Natural killer cell (primary cell): ENCODE results near the gene SMIM30. TPM values are rescaled to one million over a fixed set of nuclear protein-coding genes. Genes with fewer than 3 reads are reported as not detected.

Experiments
- ATAC-seq, 3 donors: fragments of 150-1000 bp in 2 of 3; fragments of 200-7000 bp in 1 of 3; cut with Tn5 transposase; 1 replicate in 1 of 3; 2 replicates in 2 of 3; pipeline ENCODE4 v1.10.0; 2021; ENCODE audit warnings: mild to moderate bottlenecking in 2 of 3, moderate library complexity in 2 of 3
- DNase-seq, 2 donors: peaks; one replicate each; pipeline versions ENCODE4 v3.0.0 to v3.0.0-alpha.2; 2013 to 2021; ENCODE audit warnings: mixed read lengths in 1 of 2
- H3K27ac ChIP-seq: one replicate; pipeline ENCODE4 v1.5.1; 2013; ENCODE audit warnings: mild to moderate bottlenecking, low read length
- H3K27me3 ChIP-seq: one replicate; pipeline ENCODE4 v1.6.1; 2013; ENCODE audit warnings: low read length; ENCODE audit not compliant: control insufficient read depth, insufficient read depth
- H3K36me3 ChIP-seq: one replicate; pipeline ENCODE4 v1.6.1; 2013; ENCODE audit warnings: low read length; ENCODE audit not compliant: control insufficient read depth, insufficient read depth
- H3K4me1 ChIP-seq: one replicate; pipeline ENCODE4 v1.6.1; 2013; ENCODE audit warnings: low read length; ENCODE audit not compliant: control insufficient read depth, insufficient read depth
- H3K4me3 ChIP-seq: one replicate; pipeline ENCODE4 v1.5.1; 2013; ENCODE audit warnings: low read length
- H3K9me3 ChIP-seq: one replicate; pipeline ENCODE4 v1.6.1; 2013; ENCODE audit warnings: low read length; ENCODE audit not compliant: control insufficient read depth, insufficient read depth
- H3K27ac Mint-ChIP-seq, 2 donors: one replicate each; pipeline ENCODE4 v1.8.0; 2022; ENCODE audit warnings: mild to moderate bottlenecking in 2 of 2, mixed read lengths in 2 of 2, moderate library complexity in 1 of 2
- H3K27me3 Mint-ChIP-seq, 2 donors: one replicate each; pipeline ENCODE4 v1.8.0; 2022; ENCODE audit warnings: low read depth in 2 of 2, mixed read lengths in 2 of 2
- H3K36me3 Mint-ChIP-seq: one replicate; pipeline ENCODE4 v1.8.0; 2022; ENCODE audit warnings: mixed read lengths
- H3K4me1 Mint-ChIP-seq, 2 donors: one replicate each; pipeline ENCODE4 v1.8.0; 2022; ENCODE audit warnings: mixed read lengths in 2 of 2
- H3K4me3 Mint-ChIP-seq: one replicate; pipeline ENCODE4 v1.8.0; 2022; ENCODE audit warnings: mild to moderate bottlenecking, moderate library complexity, mixed read lengths
- H3K9me3 Mint-ChIP-seq, 2 donors: one replicate each; pipeline ENCODE4 v1.8.0; 2022; ENCODE audit warnings: mixed read lengths in 2 of 2
- WGBS: methylation state at CpG from one replicate; pipeline ENCODE4 v1.1.7; 2013; ENCODE audit warnings: missing lambda C conversion rate; ENCODE audit not compliant: insufficient coverage; 5-methylcytosine and 5-hydroxymethylcytosine counted together
- intact Hi-C: fragments of 100-400 bp; cut with micrococcal nuclease; formaldehyde crosslinking; loops from one replicate; pipeline ENCODE4 v1.14.2; 2022
- total RNA-seq, 4 donors: library from RNA; stranded (reverse); fragments of 120-200 nt in 1 of 4; gene quantifications; one replicate each; pipeline versions ENCODE4 v1.2.3 to v1.2.4, GENCODE V29; 2013 to 2022
- TF ChIP-seq, protein P1 (sequence below): fragments of 200-600 bp; IDR thresholded peaks from one replicate; pipeline ENCODE4 v1.8.0; 2022; ENCODE audit warnings: antibody characterized with exemption

SMIM30 gene
- total RNA-seq, 3 donors from 2014 or later (not counting 1 experiment from before 2014, with no cell fraction given), result 5.5 to 7.6 (median 6.6) TPM

DNA sequence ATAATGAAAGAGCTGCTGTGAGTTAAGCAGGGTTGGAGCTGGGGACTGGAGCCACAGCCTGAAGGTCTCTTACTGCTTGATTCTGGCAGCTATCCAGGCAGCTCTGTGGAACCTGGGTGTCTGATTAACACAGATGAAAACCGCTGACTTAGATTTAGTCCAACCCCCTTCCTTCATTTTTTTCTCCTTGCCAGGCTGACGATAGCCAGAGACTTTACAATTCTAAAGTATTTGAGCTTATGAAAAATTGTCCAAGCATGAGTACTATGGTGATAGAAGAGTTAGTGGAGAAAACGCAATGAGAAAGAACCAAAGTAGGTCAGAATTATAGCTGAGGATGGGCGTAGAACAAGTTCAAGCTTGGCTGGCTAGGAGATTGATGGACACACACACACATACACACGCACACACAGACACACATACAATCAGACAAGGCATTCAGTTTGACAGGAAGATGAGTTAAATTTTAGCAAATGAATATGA, 18.2 kb downstream of the SMIM30 start:
- Histone ChIP-seq H3K36me3 (no peaks in the 10 kb centered on the region), H3K4me3 (no peak overlapping the region), H3K9me3 (no peaks in the 10 kb centered on the region), H3K27me3 (no peaks in the 10 kb centered on the region), H3K4me1 (no peaks in the 10 kb centered on the region), H3K27ac (no peak overlapping the region)
- intact Hi-C loops, result no loop called here
- no peak overlapping the region for H3K4me3 Mint-ChIP-seq
- no peak overlapping the region for H3K27ac Mint-ChIP-seq
- ATAC-seq (no peak), DNase-seq (no peak)
- H3K4me1 Mint-ChIP-seq, result no peaks in the 10 kb centered on the region
- H3K9me3 Mint-ChIP-seq, result peaks cover 0 to 2% of the 10 kb centered on the region in 2 donors
- 58% methylated on average over 3 of the region's 5 CpGs for WGBS
- no peaks in the 10 kb centered on the region for H3K36me3 Mint-ChIP-seq
- TF ChIP-seq, protein P1, sequence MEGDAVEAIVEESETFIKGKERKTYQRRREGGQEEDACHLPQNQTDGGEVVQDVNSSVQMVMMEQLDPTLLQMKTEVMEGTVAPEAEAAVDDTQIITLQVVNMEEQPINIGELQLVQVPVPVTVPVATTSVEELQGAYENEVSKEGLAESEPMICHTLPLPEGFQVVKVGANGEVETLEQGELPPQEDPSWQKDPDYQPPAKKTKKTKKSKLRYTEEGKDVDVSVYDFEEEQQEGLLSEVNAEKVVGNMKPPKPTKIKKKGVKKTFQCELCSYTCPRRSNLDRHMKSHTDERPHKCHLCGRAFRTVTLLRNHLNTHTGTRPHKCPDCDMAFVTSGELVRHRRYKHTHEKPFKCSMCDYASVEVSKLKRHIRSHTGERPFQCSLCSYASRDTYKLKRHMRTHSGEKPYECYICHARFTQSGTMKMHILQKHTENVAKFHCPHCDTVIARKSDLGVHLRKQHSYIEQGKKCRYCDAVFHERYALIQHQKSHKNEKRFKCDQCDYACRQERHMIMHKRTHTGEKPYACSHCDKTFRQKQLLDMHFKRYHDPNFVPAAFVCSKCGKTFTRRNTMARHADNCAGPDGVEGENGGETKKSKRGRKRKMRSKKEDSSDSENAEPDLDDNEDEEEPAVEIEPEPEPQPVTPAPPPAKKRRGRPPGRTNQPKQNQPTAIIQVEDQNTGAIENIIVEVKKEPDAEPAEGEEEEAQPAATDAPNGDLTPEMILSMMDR, result no peak
- H3K27me3 Mint-ChIP-seq, result peaks cover 14 to 16% of the 10 kb centered on the region in 2 donors

DNA sequence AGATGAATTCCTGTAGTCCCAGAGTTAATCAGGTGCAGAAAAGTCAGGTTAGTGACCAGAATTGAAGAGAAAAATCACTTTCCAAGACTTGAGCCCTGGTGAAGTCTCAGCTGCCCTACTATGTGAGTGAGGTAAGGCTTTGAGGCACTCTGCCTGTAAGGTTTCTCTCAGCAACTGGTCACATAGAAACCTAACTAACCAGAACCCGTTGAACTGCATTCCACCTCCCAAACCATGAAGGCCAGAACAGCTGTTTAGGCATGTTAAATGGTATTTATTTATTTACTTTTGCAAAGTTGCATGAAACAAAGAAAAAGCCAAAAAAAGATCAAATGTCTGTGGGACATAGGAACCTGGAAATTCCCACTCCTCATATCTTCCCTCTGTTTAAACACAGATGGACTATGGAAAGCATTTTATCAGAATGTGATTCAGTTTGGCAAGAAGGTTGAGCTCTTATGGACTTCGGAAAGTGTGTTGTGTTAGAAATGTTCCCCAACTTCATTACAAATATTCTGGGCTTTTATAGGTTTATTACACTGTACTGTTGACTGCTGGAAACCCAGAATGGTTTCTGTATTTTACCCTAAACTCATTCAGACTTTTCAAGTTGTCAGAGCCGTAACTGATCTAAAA, 19.0 kb downstream of the SMIM30 start:
- Mint-ChIP-seq H3K27ac (no peak overlapping the region), H3K9me3 (peaks cover 0 to 2% of the 10 kb centered on the region in 2 donors), H3K4me1 (no peaks in the 10 kb centered on the region), H3K27me3 (peaks cover 14 to 17% of the 10 kb centered on the region in 2 donors), H3K4me3 (no peak overlapping the region), H3K36me3 (no peaks in the 10 kb centered on the region)
- Histone ChIP-seq H3K4me1 (no peaks in the 10 kb centered on the region), H3K27me3 (no peaks in the 10 kb centered on the region), H3K4me3 (no peak overlapping the region), H3K27ac (no peak overlapping the region), H3K36me3 (no peaks in the 10 kb centered on the region), H3K9me3 (no peaks in the 10 kb centered on the region)
- TF ChIP-seq, protein P1, result no peak
- DNase-seq (no peak), ATAC-seq (no peak)
- intact Hi-C loops, result no loop called here
- WGBS, result no CpG with 5 or more reads among the region's 3 CpGs

DNA sequence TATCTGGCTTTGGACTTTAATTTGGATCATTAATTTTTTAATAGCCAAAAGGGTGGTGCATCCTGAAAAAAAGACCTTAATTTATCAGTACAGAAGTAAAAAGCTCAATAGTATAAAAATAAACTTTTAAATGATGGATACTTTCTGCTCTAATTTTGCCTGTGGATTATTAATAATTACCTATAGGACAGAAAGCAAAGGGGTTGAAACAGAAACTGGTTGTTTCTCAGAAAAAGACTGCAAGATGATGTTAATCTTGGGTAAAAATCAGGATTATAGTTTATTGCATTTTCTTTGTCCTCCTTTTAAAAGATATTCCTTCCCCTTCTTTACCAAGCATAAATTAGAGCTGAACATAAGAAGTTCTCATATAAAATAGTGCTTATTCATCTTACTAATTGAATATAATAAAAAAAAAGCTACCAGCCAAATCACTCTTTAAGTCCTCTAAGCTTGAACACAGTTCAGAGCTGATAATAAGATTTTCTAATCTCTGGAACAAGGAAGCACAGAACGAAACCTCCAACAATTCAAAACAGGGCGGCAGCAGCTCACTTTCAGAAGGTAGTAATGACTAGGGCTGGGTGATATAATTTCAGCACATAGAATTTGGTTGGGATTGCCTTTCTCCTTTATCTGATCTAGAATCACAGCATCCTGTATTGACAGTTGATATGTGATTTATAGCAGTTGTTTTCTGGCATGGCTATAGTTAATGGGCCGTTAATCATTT, 23.7 kb downstream of the SMIM30 start:
- WGBS, result 84% methylated on average over 3 of the region's 3 CpGs
- no peaks in the 10 kb centered on the region for H3K4me1 ChIP-seq
- Mint-ChIP-seq H3K27me3 (peaks cover 6 to 7% of the 10 kb centered on the region in 2 donors), H3K36me3 (no peaks in the 10 kb centered on the region), H3K9me3 (peaks cover 2 to 5% of the 10 kb centered on the region in 2 donors), H3K4me1 (no peaks in the 10 kb centered on the region), H3K4me3 (no peak overlapping the region), H3K27ac (no peak overlapping the region)
- no peak overlapping the region for H3K4me3 ChIP-seq
- H3K9me3 ChIP-seq, result no peaks in the 10 kb centered on the region
- no peaks in the 10 kb centered on the region for H3K36me3 ChIP-seq
- no peak for DNase-seq
- TF ChIP-seq, protein P1, result no peak
- no peaks in the 10 kb centered on the region for H3K27me3 ChIP-seq
- intact Hi-C loops, result no loop called here
- ATAC-seq, result no peak
- no peak overlapping the region for H3K27ac ChIP-seq
